Measurements from ENCODE around the gene HIPK3. TPM values are rescaled to one million over a fixed set of nuclear protein-coding genes. Genes with fewer than 3 reads are reported as not detected.
"Not testable (repeated sequence)": the region's sequence is repeated elsewhere in the genome, so short reads cannot be mapped to it uniquely, and the experiment has no call there.

The HIPK3 gene
- 313 TPM for total RNA-seq

DNA sequence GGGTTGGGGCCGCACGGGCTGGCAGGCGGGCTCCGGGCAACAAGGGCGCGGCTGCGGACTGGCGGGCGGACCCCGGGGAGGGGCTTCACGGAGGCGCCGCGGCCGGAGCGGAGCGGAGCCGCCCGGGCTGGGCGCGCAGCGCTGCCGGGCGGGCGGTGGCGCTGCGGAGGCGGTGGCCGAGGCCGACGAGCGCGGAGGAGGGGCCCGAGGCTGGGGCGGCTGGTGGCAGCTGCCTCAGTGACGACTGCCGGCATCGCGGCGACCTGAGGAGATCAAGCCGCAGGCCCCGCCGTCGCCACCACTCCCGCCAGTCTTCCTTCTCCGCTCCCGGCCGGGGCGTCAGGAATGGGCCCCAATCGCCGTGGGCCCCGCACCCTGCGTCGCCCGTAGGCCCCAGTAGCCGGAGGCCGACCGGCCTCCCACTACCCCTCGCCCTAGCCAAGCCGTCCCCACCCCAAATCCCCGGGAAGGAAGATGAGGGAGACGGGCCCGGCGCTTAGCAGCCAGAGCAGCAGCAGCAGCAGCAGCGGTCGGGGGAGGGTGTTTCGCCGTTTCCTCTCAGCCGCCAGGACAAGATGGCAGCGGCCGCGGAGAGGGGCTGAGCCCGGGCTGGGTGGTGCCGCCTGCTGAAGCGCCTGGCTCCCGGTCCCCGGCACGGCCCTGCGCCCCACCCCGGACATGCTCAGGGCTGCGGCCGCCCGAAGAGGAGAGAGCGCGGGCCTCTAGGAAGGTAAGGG, at the start of gene HIPK3:
HIPK3 (plus strand) TSS at position 222 of the 737 bp plus-strand sequence.
- FAIRE-seq: no peak
- DNase-seq (ENCODE audit: low spot score in 2 of 2): peak; percentile 85 to 86

DNA sequence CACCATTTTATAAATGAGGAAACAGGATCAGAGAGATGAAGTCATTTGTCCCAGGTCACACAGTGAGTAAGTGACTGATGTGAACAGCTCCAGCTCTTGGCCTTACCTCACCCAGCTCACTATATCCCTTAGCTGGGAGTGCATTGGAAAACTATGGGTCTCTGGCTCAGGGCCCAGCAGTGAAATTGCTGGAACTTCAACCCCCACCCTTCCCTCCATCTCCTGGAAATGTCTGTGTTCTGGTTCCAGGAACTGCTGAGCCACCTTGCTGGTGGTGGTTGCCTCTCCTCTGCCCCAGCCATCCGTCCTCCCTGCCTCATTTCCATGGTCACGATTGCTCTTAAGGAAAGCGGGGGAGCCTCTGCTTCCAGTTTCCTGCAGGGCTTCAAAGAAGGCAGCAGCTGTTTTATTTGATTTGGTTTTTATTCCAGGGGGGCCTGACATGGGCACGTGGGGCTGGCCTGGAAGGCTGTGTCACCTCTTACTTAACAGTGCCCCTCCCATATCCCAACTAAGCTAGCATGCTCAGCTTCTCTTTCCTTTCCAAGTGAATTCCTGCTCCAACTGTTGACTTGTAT, 49.7 kb upstream of the HIPK3 start:
- DNase-seq (ENCODE audit: low spot score in 2 of 2) (no peak), FAIRE-seq (no peak)

DNA sequence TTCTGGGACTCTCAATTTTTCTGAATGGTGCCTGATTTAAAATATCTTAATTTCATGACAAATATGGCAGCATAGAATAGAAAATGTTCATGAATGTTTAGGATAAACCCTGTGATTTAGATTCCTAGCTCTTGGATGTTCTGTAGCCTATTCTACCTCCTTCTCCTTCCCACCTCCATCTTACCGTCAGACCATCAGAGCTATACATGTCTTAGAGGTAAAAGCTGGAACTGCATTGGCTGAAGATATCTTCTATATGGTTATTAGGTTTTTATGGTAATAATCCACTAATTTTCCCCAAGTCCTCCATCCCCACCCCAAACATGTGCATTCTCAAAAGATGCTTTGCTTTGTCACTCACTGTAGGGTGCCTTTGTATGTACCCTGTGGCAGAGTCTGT, 49.0 kb upstream of the HIPK3 start:
- DNase-seq (ENCODE audit: low spot score in 2 of 2): no peak
- no peak for FAIRE-seq

DNA sequence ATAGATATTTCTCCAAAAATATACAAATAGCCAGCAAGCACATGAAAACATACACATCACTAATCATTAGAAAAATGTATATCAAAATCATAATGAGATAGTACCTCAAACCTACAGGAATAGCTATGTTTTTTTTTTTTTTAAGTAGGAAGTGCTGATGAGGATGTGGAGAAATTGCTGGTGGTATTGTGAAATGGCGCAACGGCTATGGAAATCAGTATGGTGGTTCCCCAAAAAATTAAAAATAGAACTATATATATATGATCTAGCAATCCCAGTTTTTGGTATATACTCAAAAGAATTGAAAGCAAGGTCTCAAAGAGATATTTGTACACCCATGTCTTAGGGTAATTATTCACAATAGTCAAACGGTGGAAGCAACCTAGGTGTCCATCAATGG, 46.0 kb upstream of the HIPK3 start:
- DNase-seq (ENCODE audit: low spot score in 2 of 2) (no peak), FAIRE-seq (no peak)

DNA sequence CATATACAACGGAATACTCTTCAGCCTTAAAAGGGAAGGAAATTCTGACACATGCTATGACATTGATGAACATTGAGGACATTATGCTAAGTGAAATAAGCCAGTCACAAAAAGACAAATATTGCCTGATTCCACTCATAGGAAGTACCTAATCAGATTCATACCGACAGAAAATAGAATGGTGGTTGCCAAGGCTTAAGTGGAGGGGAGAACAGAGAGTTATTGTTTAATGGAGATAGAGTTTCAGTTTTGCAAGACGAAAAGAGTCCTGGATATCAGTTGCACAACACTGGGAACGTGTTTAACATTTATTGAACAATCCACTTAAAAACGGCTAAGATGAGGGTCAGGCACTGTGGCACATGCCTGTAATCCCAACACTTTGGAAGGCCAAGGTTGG, 45.6 kb upstream of the HIPK3 start:
- no peak for DNase-seq (ENCODE audit: low spot score in 2 of 2)
- FAIRE-seq: no peak

DNA sequence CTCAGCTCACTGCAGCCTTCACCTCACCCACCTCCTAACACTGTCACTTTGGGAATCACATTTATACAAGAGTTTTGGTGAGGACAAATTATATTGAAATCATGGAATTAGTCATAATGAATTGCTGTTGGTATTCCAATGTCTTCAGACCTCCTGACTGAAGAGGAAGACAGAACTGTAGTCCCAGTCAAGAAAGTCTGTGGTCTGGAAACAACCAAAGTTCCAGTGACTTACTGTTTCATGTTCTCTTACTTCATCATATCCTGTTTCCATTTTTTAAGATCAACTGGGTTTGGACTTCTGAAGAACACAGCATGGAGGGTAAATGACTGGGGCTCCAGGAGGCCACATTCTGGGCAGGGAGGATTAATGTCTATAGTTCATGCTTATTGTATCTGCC, 43.0 kb upstream of the HIPK3 start:
- FAIRE-seq (no peak), DNase-seq (ENCODE audit: low spot score in 2 of 2) (no peak)

DNA sequence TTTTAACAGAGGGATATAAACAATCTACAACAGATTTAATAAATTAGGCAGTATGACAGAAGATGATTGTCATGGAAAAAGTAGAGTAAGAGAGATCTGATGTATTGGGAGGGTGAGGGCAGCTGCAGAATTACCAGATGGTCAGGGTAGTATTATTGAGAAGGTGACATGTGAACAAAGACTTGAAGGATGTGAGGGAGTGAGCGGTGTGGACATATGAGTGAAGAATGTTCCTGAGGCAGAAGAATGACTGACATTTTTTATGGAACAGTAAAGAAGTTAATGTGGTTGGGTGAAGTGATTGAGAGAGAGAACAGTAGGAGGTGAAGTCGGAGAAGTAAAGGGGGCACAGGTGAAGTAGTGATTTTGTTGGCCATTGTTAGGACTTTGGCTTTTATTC, 42.4 kb upstream of the HIPK3 start:
- FAIRE-seq: no peak
- no peak for DNase-seq (ENCODE audit: low spot score in 2 of 2)

DNA sequence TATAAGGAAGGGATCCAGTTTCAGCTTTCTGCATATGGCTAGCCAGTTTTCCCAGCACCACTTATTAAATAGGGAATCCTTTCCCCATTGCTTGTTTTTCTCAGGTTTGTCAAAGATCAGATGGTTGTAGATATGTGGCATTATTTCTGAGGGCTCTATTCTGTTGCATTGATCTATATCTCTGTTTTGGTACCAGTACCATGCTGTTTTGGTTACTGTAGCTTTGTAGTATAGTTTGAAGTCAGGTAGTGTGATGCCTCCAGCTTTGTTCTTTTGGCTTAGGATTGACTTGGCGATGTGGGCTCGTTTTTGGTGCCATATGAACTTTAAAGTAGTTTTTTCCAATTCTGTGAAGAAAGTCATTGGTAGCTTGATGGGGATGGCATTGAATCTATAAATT, 40.5 kb upstream of the HIPK3 start:
- not testable (repeated sequence) for FAIRE-seq; DNase-seq (ENCODE audit: low spot score in 2 of 2)

DNA sequence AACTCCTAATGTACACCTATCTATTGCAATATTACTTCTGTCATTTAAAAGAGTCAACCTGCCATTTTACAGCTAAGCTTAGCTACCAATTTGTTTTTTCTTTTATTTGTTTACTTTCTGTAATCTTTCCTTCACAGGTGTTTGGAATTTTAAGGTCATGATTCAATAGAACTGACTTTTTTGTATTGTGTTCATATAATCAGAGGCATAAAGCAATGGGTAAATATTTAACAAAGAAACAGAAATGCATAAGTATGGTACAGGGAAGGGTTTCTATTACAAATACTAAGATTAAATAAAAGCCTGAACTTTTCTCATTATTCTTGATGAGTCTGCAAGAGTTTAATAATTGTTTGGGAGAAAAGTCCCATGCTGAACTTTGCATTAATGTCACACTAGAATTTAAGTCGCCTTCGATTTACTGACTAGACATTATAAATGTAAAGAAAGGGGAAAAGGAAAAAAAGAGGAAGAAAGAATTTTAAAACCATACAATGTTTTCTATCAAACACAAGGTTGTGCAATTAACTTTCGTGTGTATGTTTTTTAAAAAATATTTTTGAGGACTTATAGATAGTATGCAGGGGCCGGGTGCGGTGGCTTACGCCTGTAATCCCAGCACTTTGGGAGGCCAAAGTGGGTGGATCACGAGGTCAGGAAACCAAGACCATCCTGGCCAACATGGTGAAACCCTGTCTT, 35.0 kb upstream of the HIPK3 start:
- FAIRE-seq (no peak), DNase-seq (ENCODE audit: low spot score in 2 of 2) (no peak)

DNA sequence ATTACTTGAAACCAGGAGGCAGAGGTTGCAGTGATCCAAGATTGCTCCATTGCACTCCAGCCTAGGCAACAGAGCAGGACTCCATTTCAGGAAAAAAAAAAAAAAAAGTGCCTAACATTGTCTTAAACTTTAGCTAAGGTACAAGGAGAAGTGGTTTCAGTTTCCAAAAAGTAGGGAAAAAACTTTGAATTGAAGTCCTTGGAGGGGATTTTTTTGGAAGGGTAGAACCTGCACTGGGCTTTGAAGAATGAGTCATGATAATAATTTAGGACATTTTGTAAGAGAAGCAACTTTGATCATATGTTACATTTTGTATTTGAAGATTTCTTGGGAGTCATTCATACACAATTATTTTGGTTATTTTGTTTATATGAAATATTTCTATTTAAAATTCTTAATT, 31.8 kb upstream of the HIPK3 start:
- no peak for FAIRE-seq
- DNase-seq (ENCODE audit: low spot score in 2 of 2): no peak

DNA sequence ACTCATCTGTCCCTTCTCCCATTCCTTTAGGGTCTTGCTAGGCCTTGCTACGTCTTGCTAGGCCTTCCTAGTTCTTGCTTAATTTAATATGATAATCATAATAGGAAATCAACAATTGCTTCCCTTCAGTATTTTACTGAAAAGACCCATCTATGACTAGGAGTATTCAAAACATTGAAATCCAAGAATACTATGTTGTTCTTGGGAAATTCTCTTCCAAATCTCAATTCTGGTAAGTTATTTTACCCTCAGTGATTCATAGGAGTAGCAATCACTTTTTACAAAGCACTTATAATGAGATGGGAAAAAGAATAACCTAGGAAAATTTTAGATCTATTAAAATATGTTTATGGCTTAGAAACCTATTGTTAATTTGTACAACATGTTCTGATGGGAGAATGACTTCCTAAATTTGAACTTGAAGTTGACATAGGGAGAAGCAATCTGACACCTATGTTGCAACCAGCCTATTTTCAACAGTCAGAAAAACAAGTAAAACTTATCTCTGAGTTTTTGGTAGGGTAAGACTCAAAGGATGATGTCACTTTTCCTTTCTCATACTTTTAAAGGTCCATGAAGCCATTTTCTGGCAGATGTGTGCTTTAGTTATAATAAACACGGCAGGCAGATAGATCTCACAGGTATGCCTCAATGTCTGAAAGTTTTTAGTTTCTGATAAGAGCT, 29.5 kb upstream of the HIPK3 start:
- no peak for FAIRE-seq

DNA sequence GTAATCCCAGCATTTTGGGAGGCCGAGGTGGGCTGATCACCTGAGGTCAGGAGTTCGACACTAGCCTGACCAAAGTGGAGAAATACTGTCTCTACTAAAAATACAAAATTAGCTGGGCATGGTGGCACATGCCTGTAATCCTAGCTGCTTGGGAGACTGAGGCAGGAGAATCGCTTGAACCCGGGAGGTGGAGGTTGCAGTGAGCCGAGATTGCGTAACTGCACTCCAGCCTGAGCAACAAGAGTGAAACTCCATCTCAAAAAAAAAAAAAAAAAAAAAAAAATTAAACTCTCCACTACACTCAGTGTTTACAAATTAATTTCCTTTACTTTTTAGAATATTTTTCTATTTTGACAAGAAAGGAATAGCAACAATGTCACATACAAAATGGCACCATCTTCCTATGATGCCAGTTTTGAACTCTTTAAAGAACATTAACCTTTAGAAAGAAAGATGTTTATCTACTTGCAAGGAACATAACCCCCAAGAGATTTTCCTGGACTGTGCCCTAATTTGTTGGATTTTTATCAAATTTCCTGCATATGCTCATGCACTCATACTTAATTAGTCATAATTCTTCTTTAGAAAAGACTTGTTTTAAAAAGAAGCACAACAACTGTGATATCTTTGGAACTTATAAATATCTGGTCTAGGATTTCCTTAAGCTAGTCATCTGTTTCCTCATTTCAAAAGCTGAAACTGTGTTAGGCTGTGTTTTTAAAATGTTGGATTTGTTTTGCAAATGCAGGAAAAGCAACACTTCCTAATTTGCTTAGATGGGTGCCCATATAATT, 22.6 kb upstream of the HIPK3 start:
- no peak for FAIRE-seq
- DNase-seq (ENCODE audit: low spot score in 2 of 2): no peak

More for the DNA sequence above, 29.5 kb upstream of the HIPK3 start:
- DNase-seq (ENCODE audit: low spot score in 2 of 2): no peak

DNA sequence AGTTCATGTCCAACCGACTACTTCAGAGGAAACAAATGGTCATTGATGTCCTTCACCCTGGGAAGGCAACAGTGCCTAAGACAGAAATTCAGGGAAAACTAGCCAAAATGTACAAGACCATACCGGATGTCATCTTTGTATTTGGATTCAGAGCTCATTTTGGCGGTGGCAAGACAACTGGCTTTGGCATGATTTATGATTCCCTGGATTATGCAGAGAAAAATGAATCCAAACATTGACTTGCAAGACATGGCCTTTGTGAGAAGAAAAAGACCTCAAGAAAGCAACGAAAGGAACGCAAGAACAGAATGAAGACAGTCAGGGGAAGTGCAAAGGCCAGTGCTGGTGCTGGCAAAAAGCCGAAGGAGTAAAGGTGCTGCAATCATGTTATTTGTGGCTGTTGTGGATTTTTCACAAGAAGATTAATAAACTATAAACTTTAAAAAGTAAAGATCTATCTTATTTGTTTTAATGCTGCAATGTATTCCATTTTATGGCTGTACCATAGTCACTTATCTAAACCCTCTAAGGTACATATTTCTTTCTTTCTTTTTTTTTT, 20.1 kb upstream of the HIPK3 start:
- FAIRE-seq (no peak), DNase-seq (ENCODE audit: low spot score in 2 of 2) (no peak)

DNA sequence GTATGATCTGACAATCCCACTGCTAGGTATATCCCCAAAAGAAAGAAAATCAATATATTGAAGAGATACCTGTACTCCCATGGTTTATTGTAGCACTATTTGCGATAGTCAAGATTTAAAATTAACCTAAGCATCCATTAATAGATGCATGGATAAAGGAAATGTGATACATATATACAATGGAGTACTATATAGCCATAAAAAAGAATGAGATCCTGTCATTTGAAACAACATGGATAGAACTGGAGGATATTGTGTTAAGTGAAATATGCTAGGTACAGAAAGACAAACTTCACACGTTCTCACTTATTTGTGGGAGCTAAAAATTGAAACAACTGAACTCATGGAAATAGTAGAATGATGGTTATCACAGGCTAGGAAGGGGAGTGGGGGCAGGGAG, 14.6 kb upstream of the HIPK3 start:
- DNase-seq (ENCODE audit: low spot score in 2 of 2) (no peak), FAIRE-seq (no peak)

DNA sequence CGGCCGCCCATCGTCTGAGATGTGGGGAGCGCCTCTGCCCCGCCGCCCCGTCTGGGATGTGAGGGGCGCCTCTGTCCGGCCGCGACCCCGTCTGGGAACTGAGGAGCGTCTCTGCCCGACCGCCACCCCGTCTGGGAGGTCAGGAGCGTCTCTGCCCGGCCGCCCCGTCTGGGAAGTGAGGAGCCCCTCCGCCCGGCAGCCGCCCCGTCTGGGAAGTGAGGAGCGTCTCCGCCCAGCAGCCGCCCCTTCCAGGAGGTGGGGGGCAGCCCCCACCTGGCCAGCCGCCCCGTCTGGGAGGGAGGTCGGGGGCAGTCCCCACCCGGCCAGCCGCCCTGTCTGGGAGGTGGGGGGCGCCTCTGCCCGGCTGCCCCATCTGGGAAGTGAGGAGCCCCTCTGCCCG, 13.5 kb upstream of the HIPK3 start:
- DNase-seq (ENCODE audit: low spot score in 2 of 2); FAIRE-seq: not testable (repeated sequence)

DNA sequence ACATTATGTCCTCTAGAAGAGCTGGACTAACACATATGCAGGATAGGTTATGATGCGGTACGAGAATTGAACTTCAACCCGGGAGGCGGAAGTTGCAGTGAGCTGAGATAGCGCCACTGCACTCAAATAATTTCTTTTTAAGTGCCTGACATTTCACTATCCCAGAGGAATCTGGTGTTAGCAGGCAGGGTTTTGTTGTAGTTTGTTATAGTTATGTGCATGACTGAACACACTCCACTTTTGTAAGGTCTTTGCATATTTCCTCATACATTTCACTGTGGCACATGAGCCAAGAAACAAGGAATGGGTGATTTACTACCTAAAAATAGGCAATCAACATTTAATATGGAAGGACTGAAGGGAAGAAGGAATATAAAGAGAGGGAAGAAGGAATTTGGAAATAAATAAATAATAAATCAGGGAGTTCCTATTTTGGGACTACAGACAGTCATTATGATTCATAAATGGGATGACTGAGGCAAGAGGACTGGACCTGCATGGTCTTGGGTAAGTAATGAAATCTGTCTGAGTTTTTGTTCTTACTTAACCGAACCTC, 8.7 kb upstream of the HIPK3 start:
- DNase-seq (ENCODE audit: low spot score in 2 of 2) (no peak), FAIRE-seq (no peak)

DNA sequence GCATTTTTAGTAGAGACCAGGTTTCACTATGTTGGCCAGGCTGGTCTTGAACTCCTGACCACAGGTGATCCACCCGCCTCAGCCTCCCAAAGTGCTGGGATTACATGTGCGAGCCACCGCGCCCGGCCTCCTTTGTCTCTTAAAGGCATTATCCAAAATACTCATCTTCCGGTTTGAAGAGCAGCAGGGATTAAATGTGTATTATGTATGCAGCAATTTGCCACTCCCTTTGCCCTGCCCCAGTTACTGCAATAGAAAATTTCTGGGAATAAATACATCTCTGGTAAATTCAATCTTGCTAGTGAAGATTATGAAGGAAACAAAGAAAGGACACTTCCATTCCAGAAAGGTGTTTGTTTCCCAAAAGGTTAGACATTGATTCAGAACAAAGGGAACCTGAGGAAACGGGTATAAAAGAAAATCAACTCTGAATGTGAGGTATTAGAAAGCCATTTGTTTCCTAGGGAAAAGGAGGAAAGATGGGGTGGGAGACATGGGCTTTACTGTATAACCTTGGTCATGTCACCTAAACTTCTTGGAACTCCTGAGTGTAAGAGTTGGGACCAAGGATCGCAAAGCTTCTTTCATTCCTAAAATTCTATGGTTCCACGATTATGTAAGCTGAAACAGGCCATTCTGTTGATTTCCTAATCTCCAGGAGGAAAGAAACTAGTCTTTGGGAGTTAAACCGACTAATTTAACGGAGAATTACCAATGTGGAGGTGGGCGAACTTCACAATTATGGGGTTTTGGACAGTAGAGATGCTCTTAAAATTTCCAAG, 959 bp upstream of the HIPK3 start:
- no peak for DNase-seq (ENCODE audit: low spot score in 2 of 2)
- FAIRE-seq: no peak

DNA sequence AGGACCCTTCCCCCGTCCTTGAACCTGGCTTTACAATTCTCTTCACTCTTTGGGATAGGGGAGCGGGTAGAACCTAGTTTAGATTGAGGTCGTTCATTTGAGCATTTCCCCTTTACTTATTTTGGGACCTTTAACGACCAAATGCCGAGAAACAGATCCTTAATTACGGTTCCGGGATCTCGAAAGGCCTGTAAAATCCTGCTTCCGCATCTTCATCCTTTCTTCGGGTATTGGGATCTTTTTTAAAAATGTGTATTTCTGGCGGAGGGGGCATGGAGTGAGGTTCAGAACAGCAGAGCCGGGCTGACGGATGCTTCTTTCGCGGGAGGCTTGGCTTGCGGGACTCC, 395 bp upstream of the HIPK3 start:
- no peak for FAIRE-seq
- no peak for DNase-seq (ENCODE audit: low spot score in 2 of 2)

Data from frontal cortex (tissue), 4 donors.